ENCODE results near the gene VPS13C. TPM values are rescaled to one million over a fixed set of nuclear protein-coding genes. Genes with fewer than 3 reads are reported as not detected.

VPS13C gene
- total RNA-seq, 2 donors from 2014 or later: 28.7 to 47.2 TPM

DNA sequence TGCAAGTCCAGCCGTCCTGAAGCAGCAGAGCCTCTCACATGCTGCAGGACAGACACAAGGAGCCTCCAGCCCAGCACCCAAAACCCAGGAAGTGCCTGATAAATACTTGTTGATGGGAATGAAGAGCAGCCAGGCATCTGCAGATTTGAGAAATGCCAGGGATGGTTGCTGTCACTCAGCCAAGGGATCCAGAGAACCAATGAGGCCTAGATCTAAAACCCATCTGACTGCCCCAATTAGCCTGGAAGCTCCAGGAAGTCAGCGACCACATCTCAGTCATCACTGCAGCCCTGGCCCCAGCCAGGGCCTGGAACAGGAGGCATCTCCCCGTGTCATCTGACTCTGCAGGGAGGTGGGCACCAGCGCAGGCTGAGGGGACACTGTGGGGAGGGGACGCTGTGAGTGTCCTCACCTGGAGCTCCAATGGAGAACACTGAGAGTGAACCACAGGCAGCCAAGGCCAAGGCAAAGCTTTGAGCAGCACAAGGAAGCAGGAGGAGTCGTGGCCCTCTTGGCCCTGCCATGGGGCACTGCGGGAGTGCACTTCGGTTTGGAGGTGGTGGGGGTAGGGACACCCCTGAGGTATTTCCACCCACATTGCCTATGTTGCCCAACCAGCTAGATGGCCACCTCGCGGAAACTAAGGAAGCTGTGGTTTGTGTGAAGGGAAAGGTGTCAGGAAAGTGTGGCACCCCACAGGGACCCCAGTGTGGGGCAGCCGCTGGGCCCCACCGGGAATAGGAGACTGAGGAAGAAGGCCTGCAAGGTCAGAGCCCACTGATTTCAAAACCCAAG is 229.5 kb downstream of the VPS13C start:
- H3K4me1 Mint-ChIP-seq: no peaks in the 10 kb centered on the region
- H3K36me3 Mint-ChIP-seq (ENCODE audit: low read depth): no peaks in the 10 kb centered on the region
- H3K4me3 Mint-ChIP-seq: no peak overlapping the region
- Histone ChIP-seq H3K4me3 (ENCODE audit: low read length) (no peak overlapping the region), H3K27ac (ENCODE audit: low read depth, low read length) (no peak overlapping the region), H3K27me3 (ENCODE audit: control insufficient read depth, insufficient read depth, low read length, poor library complexity, severe bottlenecking) (peaks cover 11% of the 10 kb centered on the region), H3K9ac (ENCODE audit: extremely low read depth, low read length, poor library complexity, severe bottlenecking) (no peak overlapping the region), H3K36me3 (ENCODE audit: control insufficient read depth, insufficient read depth, low read length) (no peaks in the 10 kb centered on the region), H3K4me1 (ENCODE audit: control insufficient read depth, insufficient read depth, low read length) (no peaks in the 10 kb centered on the region), H3K9me3 (ENCODE audit: control insufficient read depth, low read length) (no peaks in the 10 kb centered on the region)
- H3K27me3 Mint-ChIP-seq (ENCODE audit: insufficient read depth): peaks cover 8% of the 10 kb centered on the region
- H3K9me3 Mint-ChIP-seq: no peaks in the 10 kb centered on the region
- DNase-seq: no peak
- WGBS, 2 experiments (ENCODE audit: insufficient coverage in 1 of 2, insufficient read length in 1 of 2): 91 to 100% methylated on average over 3 to 12 of the region's 12 CpGs
- TF ChIP-seq CTCF (conservative IDR thresholded peaks at IDR 0.05): no peak
- no peak overlapping the region for H3K27ac Mint-ChIP-seq

- Mint-ChIP-seq H3K36me3 (ENCODE audit: low read depth) (no peaks in the 10 kb centered on the region), H3K27ac (no peak overlapping the region)
- H3K27ac ChIP-seq (ENCODE audit: low read depth, low read length): no peak overlapping the region
Observed at GRCh38 chr15:61829514-61829889, 230.7 kb downstream of the VPS13C start.

DNA sequence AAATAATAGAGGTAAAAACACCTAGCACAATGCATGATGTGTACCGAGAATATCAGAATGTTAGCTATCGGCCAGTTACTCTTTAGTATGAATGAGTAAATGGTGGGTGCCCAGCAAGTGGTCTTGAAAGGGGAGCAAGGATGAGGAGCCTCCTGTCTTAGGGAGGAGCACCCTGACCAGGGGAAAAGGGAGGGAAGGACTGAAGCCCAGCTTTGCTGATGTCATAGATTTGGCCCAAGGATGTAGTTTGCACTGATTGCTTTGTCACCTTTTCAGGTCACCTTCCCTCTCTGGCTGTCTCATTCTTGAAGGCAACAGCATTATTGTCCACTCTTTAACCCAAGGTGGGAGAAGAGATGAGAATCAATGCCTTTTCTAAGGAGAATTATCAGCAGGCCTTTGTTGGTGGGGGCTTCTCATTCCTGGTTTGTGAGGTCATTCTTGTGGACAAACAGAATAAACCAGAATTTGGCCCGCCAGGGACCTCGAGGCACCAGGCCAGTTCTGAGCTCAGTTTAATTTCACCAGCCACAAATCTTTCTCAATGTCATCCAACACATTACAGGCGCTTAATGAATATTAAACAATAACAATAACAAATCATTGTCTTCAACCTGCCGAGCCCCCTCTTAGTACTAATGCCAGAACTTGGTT is 231.3 kb downstream of the VPS13C start:
- no peaks in the 10 kb centered on the region for H3K36me3 ChIP-seq (ENCODE audit: control insufficient read depth, insufficient read depth, low read length)
- no peak overlapping the region for H3K9ac ChIP-seq (ENCODE audit: extremely low read depth, low read length, poor library complexity, severe bottlenecking)
- DNase-seq: no peak
- Mint-ChIP-seq H3K4me3 (no peak overlapping the region), H3K27ac (no peak overlapping the region), H3K27me3 (ENCODE audit: insufficient read depth) (peaks cover 2% of the 10 kb centered on the region), H3K36me3 (ENCODE audit: low read depth) (no peaks in the 10 kb centered on the region), H3K4me1 (no peaks in the 10 kb centered on the region), H3K9me3 (no peaks in the 10 kb centered on the region)
- no peaks in the 10 kb centered on the region for H3K9me3 ChIP-seq (ENCODE audit: control insufficient read depth, low read length)
- H3K27me3 ChIP-seq (ENCODE audit: control insufficient read depth, insufficient read depth, low read length, poor library complexity, severe bottlenecking): no peaks in the 10 kb centered on the region
- WGBS, 2 experiments (ENCODE audit: insufficient coverage in 1 of 2, insufficient read length in 1 of 2): 94 to 100% methylated on average over 4 to 6 of the region's 6 CpGs
- H3K4me3 ChIP-seq (ENCODE audit: low read length): no peak overlapping the region
- H3K4me1 ChIP-seq (ENCODE audit: control insufficient read depth, insufficient read depth, low read length): no peaks in the 10 kb centered on the region
- H3K27ac ChIP-seq (ENCODE audit: low read depth, low read length): no peak overlapping the region
- no peak for TF ChIP-seq CTCF (conservative IDR thresholded peaks at IDR 0.05)

More at GRCh38 chr15:61829514-61829889, 230.7 kb downstream of the VPS13C start:
- Mint-ChIP-seq H3K4me1 (no peaks in the 10 kb centered on the region), H3K4me3 (no peak overlapping the region), H3K9me3 (no peaks in the 10 kb centered on the region), H3K27me3 (ENCODE audit: insufficient read depth) (peaks cover 4% of the 10 kb centered on the region)
- Histone ChIP-seq H3K4me3 (ENCODE audit: low read length) (no peak overlapping the region), H3K27me3 (ENCODE audit: control insufficient read depth, insufficient read depth, low read length, poor library complexity, severe bottlenecking) (peaks cover 3% of the 10 kb centered on the region), H3K9me3 (ENCODE audit: control insufficient read depth, low read length) (no peaks in the 10 kb centered on the region), H3K4me1 (ENCODE audit: control insufficient read depth, insufficient read depth, low read length) (no peaks in the 10 kb centered on the region), H3K36me3 (ENCODE audit: control insufficient read depth, insufficient read depth, low read length) (no peaks in the 10 kb centered on the region), H3K9ac (ENCODE audit: extremely low read depth, low read length, poor library complexity, severe bottlenecking) (no peak overlapping the region)
- no peak for DNase-seq
- 86 to 93% methylated on average over 6 to 7 of the region's 7 CpGs for WGBS, 2 experiments (ENCODE audit: insufficient coverage in 1 of 2, insufficient read length in 1 of 2)
- no peak for TF ChIP-seq CTCF (conservative IDR thresholded peaks at IDR 0.05)
